ENCODE measurements around the gene CCDC183.
"Not testable (repeated sequence)": the region's sequence is repeated elsewhere in the genome, so short reads cannot be mapped to it uniquely, and the experiment has no call there.

The CCDC183 gene

GRCh38 chr9:136785565-136786355 is 10.4 kb upstream of the CCDC183 start:
- not testable (repeated sequence) for DNase-seq

- DNase-seq: no peak
These were observed 9.7 kb upstream of the CCDC183 start for GRCh38 chr9:136786451-136786850.

GRCh38 chr9:136786983-136787382 is 9.2 kb upstream of the CCDC183 start:
- not testable (repeated sequence) for DNase-seq

GRCh38 chr9:136787690-136788400 is 8.3 kb upstream of the CCDC183 start:
- peak; percentile 61 for DNase-seq

GRCh38 chr9:136788644-136789522 is 7.3 kb upstream of the CCDC183 start:
- not testable (repeated sequence) for DNase-seq

- no peak for DNase-seq
These were observed 6.6 kb upstream of the CCDC183 start for GRCh38 chr9:136789523-136789937.

- peak; percentile 100 for DNase-seq
These were observed 5.3 kb upstream of the CCDC183 start, which contains the start of gene TMEM141 for GRCh38 chr9:136790640-136791515. TMEM141 (plus strand) TSS chr9:136791344; CDS start chr9:136791371, 27 bp downstream.

- peak; percentile 37 for DNase-seq
These were observed 4.4 kb upstream of the CCDC183 start for GRCh38 chr9:136791516-136792276.

- no peak for DNase-seq
These were observed 3.6 kb upstream of the CCDC183 start for GRCh38 chr9:136792321-136793085.

- DNase-seq: no peak
These were observed 2.8 kb upstream of the CCDC183 start for GRCh38 chr9:136793086-136793946.

GRCh38 chr9:136794281-136794999 is 1.7 kb upstream of the CCDC183 start:
- DNase-seq: no peak

- DNase-seq: no peak
These were observed 1.2 kb upstream of the CCDC183 start for GRCh38 chr9:136795000-136795348.

GRCh38 chr9:136796775-136797347 is 723 bp downstream of the CCDC183 start:
- DNase-seq: not testable (repeated sequence)

GRCh38 chr9:136798708-136799078 is 2.6 kb downstream of the CCDC183 start:
- DNase-seq: no peak

GRCh38 chr9:136799079-136799853 is 3.1 kb downstream of the CCDC183 start:
- DNase-seq: no peak

GRCh38 chr9:136799854-136800657 is 3.9 kb downstream of the CCDC183 start:
- DNase-seq: peak; percentile 90

GRCh38 chr9:136802321-136802720 is 6.2 kb downstream of the CCDC183 start:
- no peak for DNase-seq
